A673 (cell line): ENCODE data around the gene APCDD1L. TPM values are rescaled to one million over a fixed set of nuclear protein-coding genes. Genes with fewer than 3 reads are reported as not detected.

ENCODE experiments used
- BruUV-seq: library from RNA; stranded (reverse); fragments of 400-500 nt; replicated peaks from 2 replicates; lab custom pipeline; 2021; lab: Mats Ljungman, UMichigan
- CTCF ChIA-PET: fragments of 300-600 bp; sonication (Branson Sonifier 250); formaldehyde crosslinking; loops from one replicate; lab custom pipeline; 2022; ENCODE audit warnings: antibody characterized with exemption; lab: Charles Lee
- POLR2A ChIA-PET: fragments of 300-600 bp; sonication (Branson Sonifier 250); formaldehyde crosslinking; loops from one replicate; lab custom pipeline; 2022; ENCODE audit warnings: antibody characterized with exemption; ENCODE audit not compliant: low non-redundant PET; lab: Charles Lee
- DNase-seq: peaks from one replicate; pipeline ENCODE4 v3.0.0-alpha.2; 2015; ENCODE audit warnings: low spot score
- H3K27ac ChIP-seq: fragments of 200-600 bp; sonication (generic); 2 replicates; pipeline ENCODE4 v1.5.1; 2016; ENCODE audit warnings: mixed run types, low read depth, mild to moderate bottlenecking, mixed read lengths, antibody characterized with exemption, low read length; ENCODE audit not compliant: poor library complexity, severe bottlenecking
- H3K27me3 ChIP-seq: fragments of 200-600 bp; sonication (generic); replicated peaks from 2 replicates; pipeline ENCODE4 v1.6.1; 2017; ENCODE audit warnings: mixed run types, low read depth, mild to moderate bottlenecking, mixed read lengths, antibody characterized with exemption, low read length; ENCODE audit not compliant: insufficient read depth, poor library complexity
- H3K36me3 ChIP-seq: fragments of 200-600 bp; sonication (generic); 2 replicates; pipeline ENCODE4 v1.6.1; 2016; ENCODE audit warnings: mixed run types, mild to moderate bottlenecking, mixed read lengths, antibody characterized with exemption, low read length; ENCODE audit not compliant: insufficient read depth, poor library complexity, severe bottlenecking
- H3K4me1 ChIP-seq: fragments of 200-600 bp; sonication (generic); 2 replicates; pipeline ENCODE4 v1.6.1; 2017; ENCODE audit warnings: mixed run types, mild to moderate bottlenecking, mixed read lengths, antibody characterized with exemption, low read length; ENCODE audit not compliant: insufficient read depth, poor library complexity, severe bottlenecking
- H3K4me3 ChIP-seq: fragments of 200-600 bp; sonication (generic); 2 replicates; pipeline ENCODE4 v1.5.1; 2016; ENCODE audit warnings: low read depth, mixed run types, mild to moderate bottlenecking, mixed read lengths, low read length; ENCODE audit not compliant: poor library complexity, severe bottlenecking
- H3K9me3 ChIP-seq: fragments of 200-600 bp; sonication (generic); 2 replicates; pipeline ENCODE4 v1.6.1; 2016; ENCODE audit warnings: mixed run types, low read depth, mild to moderate bottlenecking, mixed read lengths, antibody characterized with exemption, low read length; ENCODE audit not compliant: poor library complexity, severe bottlenecking
- CTCF ChIP-seq: fragments of 300-800, 200-600 bp; sonication (generic); conservative IDR thresholded peaks from 2 replicates; pipeline ENCODE4 v1.5.1; 2017; ENCODE audit warnings: low read depth, mild to moderate bottlenecking, antibody characterized with exemption, low read length, moderate library complexity, mixed read lengths
- EZH2 ChIP-seq: fragments of 200-600 bp; sonication (generic); IDR thresholded peaks from 2 replicates; pipeline ENCODE4 v1.6.1; 2017; ENCODE audit warnings: borderline replicate concordance, low read depth, mild to moderate bottlenecking, mixed read lengths, antibody characterized with exemption, low read length; ENCODE audit not compliant: poor library complexity, severe bottlenecking
- intact Hi-C: fragments of 100-400 bp; cut with micrococcal nuclease; formaldehyde crosslinking; loops from one replicate; pipeline ENCODE4 v1.10.0; 2022; ENCODE audit not compliant: unreplicated experiment
- total RNA-seq: library from RNA; stranded (reverse); gene quantifications from 2 replicates; pipeline ENCODE4 v1.2.3, GENCODE V29; 2021

APCDD1L gene
- total RNA-seq, 1 experiment from 2014 or later: not detected

- no peak for TF ChIP-seq EZH2
- TF ChIP-seq CTCF: no peak
- Histone ChIP-seq H3K9me3 (peaks cover 23% of the 10 kb centered on the region), H3K36me3 (no peaks in the 10 kb centered on the region), H3K4me3 (no peak overlapping the region), H3K27ac (no peak overlapping the region), H3K4me1 (no peaks in the 10 kb centered on the region), H3K27me3 (no peaks in the 10 kb centered on the region)
- DNase-seq: no peak
- CTCF ChIA-PET: no interaction called here
- intact Hi-C loops: no loop called here
- POLR2A ChIA-PET: no interaction called here
- no TSS peak for BruUV-seq
Observed at GRCh38 chr20:58531657-58532056, 16.5 kb upstream of the APCDD1L start.

- CTCF ChIA-PET: no interaction called here
- no peak for TF ChIP-seq CTCF
- TF ChIP-seq EZH2: no peak
- Histone ChIP-seq H3K4me3 (no peak overlapping the region), H3K4me1 (no peaks in the 10 kb centered on the region), H3K36me3 (no peaks in the 10 kb centered on the region), H3K27me3 (no peaks in the 10 kb centered on the region), H3K27ac (no peak overlapping the region), H3K9me3 (peaks cover 28% of the 10 kb centered on the region)
- intact Hi-C loops: no loop called here
- no TSS peak for BruUV-seq
- DNase-seq: no peak
- POLR2A ChIA-PET: no interaction called here
Observed at GRCh38 chr20:58531063-58531462, 15.9 kb upstream of the APCDD1L start.

GRCh38 chr20:58528412-58528811 is 13.2 kb upstream of the APCDD1L start:
- Histone ChIP-seq H3K36me3 (no peaks in the 10 kb centered on the region), H3K9me3 (peaks cover 36% of the 10 kb centered on the region), H3K4me1 (peaks cover 8% of the 10 kb centered on the region), H3K4me3 (no peak overlapping the region), H3K27me3 (no peaks in the 10 kb centered on the region), H3K27ac (no peak overlapping the region)
- intact Hi-C loops: no loop called here
- no peak for DNase-seq
- TF ChIP-seq CTCF: no peak
- TF ChIP-seq EZH2: no peak
- BruUV-seq: no TSS peak
- ChIA-PET POLR2A (no interaction called here), CTCF (no interaction called here)
